HG03520 (cell line): ENCODE results near the gene HCFC1.

ENCODE experiments used
- ATAC-seq: cut with Tn5 transposase; IDR thresholded peaks from one replicate; pipeline ENCODE4 v1.9.1; 2021; ENCODE audit warnings: mild to moderate bottlenecking, moderate library complexity; ENCODE audit not compliant: unreplicated experiment

Gene HCFC1

DNA sequence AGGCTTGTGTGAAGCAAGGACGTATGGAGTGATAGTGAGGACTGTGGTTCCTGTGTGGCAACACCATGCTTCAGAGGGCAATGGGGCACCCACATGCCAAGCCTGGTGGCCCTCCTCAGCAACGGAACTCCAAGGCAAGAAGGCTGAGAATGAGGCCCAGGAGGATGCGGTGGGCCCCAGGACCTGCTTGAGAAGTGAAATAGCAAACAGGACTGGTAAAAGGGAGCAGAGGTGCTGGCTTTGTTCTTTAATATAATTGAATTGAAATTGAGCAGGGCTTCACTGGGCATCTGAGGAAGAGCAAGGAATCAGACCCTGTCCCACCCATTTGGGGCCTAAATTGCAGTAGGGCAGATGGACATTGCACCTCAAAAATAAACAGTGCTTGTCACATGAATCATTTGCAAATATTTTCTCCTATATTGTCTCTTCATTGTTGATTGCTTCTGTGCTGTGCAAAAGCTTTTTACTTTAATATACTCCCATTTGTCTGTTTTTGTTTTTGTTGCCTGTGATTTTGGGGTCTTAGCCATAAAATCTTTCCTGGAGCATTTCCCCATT lies 3.2 kb upstream of the HCFC1 start:
- ATAC-seq, result no peak

DNA sequence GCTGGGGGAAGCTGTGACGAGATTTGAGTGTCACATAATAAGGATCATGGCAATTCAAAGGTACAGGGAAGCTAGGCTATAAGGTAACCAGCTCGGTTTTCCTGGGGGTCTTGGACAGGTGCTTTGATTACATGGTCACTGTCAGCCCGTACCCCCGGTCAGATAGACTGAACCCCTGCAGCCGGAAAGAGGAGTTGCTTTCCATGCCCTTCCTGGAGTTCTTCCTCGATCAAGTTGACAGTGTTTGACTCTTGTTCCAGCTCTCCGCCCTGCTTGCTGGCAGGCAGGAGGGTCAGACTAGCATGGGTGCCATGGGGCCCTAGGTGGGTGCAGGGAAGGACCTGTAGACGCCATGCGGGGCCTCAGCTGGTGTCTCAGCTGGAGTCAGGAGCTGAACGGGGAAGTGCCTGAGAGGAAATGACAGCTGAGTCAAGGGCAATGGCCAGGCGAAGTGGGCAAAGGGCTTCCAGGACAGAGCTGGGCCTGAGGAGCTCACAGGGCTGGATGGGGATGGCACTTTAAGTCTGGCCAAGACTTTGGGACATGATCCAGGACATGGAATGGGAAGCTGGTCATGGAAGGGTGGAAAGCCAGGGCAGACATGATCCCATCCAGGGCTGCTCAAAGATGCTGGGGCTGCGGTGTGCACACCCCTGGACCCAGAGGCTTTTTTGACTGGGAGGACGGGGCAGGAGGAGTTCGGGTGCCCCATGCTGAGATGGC lies 2.5 kb upstream of the HCFC1 start:
- no peak for ATAC-seq

DNA sequence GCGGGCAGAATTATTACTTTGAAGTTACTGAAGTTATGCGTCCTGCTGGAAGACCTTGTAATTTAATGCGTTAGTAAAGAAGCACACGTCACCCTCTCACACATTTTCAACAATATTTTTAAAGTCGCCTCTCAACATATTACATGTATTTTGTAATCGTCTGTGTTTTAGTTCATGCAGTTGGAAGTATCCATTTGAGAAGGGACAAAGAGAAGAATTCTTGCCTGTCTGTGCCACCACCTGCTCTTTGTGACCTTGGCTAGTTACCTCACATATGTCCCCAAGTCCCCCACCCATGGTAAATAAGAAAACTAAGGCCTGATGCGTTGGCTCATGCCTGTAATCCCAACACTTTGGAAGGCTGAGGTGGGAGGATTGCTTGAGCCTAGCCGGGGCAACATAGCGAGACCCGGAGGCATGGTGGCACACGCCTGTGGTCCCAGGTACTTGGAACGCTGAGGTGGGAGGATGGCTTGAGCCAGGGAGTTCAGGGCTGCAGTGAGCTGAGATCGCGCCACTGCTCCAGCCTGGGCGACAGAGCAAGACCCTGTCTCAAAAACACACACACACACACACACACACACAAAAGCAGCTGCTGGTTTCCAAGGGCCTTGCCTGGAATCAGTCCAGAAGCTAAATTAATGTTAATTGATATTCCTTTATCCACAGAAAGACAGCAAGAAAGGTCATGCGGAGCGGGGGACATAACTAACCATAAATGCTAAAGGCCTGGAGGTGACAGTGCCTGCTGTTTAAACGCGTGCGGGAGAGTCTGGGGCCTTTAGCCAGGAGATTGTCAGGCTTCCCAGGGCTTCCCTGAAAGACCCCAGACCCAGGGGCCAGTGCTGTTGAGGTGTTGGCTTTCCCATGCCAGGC lies 1.7 kb upstream of the HCFC1 start:
- ATAC-seq, result no peak

DNA sequence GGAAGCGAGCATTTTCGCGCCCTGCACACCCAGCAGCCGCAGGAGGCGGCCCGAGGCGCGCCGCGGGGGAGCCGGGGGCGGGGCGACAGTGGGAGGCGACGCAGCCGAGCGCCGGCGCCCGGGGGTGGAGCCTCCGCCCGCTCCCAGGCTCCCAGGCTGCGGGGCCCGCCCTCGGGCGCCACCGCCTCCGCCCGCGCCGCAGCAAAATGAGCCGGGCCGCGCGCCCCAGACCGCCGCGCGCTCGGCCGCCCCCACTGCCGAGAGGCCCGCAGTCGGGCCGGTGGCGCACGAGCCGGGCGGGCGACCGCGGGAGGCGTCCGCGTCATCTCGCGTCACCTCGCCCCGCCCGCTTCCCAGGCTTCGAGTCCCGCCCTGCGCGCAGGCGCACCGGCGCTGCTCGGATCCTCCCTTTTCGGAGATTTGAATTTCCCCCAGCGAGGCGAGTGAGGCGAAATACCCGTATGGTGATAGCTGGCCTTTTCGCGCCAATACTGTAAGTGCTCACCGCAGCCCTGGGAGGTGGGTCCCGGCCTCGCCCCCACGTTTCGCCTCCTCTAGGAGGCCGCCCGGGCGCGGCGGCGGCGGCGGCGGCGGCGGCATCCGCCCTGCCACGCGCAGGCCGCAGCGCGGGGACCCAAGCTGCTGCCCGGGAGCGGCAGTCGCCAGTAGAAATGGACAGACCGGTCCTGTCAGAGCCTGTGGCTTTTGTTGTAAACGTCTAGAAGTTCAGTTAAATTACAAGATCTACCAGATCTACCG lies 929 bp upstream of the HCFC1 start, which contains the start of gene TMEM187:
Gene TMEM187 (plus strand): TSS at position 387 of the 759 bp plus-strand sequence. CDS start 9,309 bp downstream, outside the sequence.
- peak; percentile 54 for ATAC-seq

DNA sequence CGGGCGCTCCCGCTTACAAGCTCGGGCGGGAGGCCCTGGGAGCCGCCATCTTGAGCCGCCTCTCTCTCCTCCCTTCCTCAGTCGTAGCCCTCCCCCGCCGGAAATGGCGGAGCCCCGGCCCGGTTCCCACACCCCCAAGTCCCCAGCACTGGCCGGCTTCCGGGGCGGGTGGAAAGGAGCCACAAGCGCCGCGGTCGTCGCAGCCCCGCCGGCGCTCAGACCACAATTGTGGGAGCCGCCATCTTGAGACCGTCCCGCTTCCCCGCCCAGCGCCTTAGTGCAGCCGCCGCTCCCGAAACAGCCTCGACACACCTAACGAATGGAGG lies 531 bp downstream of the HCFC1 start:
- ATAC-seq, result peak; percentile 31

DNA sequence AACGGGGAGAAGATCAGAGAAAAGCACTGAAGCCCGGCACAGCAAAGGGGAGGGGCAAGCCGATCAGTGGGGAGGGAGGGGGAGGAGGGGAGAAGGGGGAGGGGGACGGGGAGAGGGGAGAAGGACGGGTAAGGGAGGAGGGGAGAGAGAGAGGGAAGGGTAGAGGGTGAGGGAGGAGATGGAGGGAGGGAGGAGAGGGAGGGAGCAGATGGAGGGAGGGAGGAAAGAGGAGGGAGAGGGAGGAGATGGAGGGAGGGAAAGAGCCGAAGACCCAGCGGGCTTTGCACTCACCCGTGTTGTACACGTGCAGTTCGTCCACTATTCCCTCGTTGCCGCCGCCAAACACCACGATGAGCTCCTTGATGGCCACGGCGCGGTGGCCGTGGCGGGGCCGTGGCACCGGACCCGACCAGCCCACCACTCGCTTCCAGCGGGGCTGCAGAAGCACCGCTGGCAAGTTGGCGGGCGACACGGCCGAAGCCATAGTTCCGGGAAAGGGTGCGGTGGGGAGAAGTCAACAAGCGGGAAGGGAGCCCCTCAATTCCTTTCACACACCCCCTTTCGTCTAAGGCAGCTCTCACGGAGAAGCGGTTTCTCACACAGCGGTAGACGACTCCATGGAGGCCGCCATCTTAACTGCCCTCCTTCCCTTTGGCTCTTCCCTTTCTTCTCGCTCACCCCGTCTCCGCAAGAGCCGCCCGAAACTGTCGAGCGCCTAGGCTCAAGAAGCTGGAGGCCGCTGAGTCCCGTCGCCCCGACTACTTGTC lies 1.1 kb downstream of the HCFC1 start:
- ATAC-seq, result peak; percentile 0

DNA sequence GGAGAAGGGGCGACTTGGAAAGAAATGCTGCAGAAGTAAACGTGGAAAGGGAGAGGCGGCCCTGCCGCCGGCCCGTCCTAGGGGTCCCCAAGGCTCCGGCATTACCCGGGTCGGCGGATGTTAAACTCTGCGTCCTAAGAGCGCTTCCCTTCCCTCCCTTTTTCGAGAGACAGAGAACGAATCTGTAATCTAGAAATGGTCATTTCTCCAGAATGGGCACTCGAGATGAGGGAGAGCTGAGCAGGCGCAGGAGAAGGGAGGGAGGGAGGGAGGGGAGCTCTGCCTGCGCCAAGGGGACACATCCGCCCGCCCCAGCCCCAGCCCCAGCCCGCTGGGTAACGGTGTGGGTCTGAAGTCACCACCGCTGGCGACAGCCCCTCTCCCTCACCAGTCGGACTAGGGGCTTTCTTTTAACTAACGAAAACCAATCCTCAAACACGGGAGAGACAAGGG lies 1.7 kb downstream of the HCFC1 start:
- ATAC-seq, result no peak

DNA sequence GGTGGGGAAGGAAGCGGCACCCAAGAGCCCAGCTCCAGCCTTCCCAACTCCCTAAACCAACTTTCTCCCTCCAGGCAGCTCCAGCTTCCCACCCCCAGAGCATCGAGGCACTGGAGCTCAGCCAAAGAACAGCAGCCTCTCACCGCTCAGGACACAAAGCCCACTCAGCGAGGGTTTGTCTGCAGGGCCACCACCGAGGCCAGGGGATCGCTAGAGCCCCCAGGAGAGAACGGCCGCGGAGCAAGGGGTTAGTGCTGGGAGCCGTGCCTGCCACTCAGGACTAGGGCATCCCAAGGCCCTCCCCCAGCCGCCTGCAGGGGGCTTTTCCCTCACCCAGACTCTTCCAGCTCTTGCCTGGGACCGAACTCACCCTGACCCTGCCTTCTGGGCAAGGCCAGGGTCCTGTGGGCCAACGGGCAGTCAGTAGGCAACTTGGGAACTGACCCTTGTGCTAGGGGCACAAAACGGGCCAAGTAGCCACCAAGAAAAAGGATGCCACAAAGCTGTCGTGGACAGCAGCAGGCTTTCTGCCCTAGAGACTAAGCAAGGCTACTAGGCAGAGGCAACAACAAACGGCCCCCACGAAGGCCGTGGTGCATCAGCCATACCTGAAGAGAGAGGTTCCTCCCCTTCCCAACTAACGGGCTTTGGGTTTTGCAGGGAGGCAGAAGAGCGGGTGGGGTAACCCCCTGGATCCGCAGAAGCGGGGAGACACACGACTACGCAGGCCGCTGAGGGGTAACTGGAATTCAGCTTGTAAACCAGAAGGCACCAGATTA lies 2.3 kb downstream of the HCFC1 start:
- ATAC-seq, result no peak

DNA sequence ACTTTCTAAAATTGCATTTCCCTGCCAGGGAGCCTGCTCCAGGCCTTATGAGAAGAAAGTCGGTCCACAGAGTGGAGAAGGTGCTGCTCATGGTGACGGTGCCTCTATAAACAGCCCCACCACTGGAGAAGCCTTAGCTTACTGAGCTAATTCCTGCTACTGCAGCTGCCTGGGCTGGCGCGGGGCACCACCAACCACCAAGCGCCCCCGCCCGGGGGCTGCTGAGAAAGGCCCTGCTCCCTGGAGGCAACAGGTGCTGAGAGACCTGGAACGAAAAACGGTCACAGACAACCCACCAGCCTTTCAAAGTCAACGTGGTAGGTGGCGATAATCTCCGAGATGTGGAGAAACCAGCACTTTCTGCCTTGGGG lies 2.9 kb downstream of the HCFC1 start:
- ATAC-seq, result no peak

DNA sequence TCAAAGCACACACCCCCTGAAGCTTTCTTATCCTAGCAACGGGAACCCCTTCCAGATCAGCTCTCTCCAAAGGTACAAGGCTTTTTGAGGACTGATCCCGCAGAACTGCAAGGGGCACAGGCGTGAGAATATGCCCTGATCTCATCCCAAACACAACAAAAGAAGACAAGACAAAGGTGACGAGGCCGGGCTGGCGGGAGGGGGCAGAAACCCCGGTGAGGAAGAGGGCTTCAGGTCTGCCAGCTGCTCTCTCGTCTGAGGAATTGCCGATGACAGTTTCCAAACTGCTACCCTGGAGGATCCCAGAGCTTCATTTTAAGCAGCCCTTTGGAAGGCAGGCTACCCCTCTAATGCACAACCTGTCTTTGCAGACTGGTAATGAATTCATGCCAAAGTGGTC lies 3.4 kb downstream of the HCFC1 start:
- ATAC-seq, result no peak

DNA sequence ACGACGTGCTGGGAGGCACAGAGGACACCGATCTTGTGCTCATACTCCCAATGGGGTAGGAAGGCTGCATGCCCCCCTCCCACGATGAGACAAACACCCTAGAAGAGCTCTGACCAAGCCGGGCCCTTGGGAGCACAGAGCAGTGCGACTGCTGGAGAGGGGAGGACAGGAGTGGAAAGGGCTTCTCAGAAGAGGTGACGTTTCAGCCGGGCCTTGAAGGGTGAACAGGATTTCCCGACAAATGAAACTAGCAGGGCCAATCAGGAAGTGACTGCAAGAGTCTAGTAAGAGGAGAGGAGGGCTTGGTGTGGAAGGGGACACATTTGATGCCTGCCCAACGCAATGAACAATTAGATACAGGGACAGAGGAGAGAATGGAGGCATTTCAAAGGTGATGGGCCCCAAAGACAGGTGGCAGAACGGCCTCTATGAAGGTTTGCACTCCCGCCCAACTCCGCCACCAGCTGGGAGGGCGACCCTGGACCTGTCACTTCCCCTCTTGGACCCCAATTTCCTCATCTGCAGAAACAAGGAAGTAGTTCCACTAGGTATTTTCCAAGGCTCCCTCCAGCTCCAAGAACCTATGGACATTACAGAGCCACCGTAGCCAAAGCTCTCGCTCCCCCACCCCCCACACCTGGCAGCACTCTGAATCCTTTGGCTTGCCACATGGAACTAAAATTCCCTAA lies 3.9 kb downstream of the HCFC1 start:
- no peak for ATAC-seq

DNA sequence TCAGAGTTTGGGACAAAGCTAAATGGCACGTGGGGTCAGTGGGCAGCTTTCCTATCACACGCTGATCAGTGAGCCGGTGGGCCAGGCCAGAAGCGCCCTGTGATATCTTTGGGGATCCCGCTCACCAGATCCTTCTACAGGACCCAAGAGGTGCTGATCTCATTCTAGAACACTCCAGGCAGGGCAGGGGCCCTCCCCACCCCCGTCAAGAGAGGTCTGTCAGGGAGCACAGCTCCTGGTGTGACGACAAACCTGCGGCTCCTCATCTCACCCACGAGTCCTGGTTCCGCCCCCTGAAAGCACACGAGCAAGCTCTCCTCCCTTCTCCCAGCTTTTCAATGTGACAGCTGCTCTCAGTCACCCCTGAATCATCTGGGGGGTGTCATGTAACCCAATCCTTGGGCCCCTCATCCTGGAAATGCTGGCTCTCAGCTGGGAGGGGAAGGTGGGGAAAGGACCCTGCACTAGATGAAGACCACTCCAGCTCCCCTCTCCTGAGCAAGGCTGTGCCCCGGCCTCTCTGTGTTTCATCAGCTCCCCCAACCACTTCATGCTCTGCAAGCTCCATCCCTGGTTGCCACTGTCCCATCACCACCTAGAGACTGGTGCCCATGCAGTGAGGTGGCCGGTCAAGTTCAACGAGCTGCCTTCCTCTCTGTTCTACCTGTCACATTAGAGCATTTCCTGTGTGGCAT lies 4.6 kb downstream of the HCFC1 start:
- no peak for ATAC-seq

DNA sequence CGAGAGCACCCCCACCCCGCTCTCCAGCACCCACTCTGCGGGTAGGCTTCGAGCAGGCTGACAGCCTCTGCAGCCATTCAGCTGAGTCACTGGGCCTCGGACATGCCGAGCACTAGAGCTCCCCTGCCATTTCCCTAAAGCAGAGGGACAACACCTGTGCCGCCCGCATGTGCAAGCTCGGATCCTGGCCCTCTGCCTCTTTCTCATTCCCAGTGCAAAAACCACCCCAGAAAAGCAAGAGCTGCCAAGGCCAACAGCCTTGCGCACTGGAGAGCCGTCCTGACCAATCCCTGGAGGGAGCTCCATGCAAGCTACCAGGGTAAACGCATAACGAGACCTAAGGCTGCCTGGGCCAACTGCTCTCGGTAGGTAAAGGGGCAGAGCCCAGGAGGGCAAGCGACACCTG lies 5.3 kb downstream of the HCFC1 start:
- no peak for ATAC-seq

DNA sequence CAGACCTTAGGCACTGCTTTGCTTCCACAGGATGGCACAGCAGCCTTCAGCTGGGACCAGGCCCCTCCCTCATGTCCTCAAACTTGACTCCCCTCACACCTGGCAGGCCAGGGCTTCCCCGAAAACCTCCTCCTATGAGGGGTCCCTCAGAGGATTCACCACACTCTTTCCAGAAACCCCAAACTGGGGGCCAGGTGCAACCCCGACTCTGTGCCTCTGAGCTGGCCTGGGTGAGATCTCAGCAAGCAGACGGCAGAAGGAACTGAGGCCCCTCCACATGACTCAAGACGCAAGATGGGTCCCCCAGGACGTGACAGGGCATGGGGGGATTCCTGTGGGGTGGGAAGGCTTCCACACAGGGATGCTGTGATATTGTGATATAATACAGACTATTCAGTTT lies 6.2 kb downstream of the HCFC1 start:
- no peak for ATAC-seq

DNA sequence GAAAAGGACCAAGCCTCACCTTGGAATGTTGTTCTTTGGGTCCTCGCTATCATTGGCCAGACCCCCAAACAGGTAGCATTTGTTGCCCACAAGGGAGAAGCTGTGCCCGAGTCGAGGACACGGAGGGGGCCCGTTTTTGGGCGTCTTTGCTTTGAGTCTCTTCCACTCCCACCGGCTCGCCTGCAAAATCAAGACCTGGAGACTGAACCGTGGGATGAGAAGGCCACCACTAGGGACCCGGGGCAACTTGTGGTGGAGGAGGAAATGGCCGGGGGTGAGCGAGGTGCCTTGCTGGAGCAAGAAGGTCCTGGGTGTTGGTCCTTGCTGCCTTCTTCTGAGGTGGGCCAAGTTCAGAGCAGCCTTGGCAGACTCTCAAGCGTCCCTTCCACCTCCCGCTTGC lies 7.5 kb downstream of the HCFC1 start:
- ATAC-seq, result no peak

DNA sequence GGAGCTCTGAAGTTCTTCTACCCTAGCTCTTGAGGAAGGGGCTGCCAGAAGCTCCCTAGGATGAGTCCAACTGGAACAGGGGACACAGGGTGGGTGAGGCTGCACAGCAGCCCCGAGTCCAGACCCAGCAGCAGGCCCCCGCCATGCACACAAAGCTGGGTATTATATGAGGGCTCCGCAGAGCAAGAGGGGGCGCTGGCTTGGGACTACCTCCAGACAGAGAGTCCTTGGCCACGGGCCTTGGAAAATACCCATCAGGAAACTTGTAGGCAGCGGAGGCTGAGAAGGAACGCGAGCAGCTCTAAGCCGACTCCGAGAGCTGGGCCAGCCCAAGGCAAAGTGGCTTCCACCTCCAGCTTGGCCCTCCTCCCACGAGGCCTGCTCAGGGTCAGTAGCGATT lies 8.1 kb downstream of the HCFC1 start:
- ATAC-seq, result no peak

DNA sequence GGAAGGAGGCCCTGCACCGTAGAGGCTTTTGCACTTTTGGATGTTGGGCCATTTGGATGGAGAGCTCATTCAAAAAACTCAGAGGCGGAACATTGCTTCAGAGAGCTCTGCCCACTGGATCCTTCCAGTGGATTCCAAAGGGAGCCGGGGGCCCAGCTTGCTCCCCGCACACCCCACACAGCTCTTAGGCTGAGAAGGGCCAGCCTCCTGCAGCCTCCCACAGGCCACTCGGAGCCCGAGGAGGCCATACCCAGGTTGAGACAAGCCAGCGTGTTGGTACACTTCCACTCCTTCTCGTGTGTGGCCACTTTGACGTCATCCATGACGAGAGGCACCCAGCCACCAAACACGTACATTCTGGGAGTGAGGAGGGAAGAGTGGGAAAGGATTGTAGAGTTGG lies 10.3 kb downstream of the HCFC1 start:
- ATAC-seq, result no peak

DNA sequence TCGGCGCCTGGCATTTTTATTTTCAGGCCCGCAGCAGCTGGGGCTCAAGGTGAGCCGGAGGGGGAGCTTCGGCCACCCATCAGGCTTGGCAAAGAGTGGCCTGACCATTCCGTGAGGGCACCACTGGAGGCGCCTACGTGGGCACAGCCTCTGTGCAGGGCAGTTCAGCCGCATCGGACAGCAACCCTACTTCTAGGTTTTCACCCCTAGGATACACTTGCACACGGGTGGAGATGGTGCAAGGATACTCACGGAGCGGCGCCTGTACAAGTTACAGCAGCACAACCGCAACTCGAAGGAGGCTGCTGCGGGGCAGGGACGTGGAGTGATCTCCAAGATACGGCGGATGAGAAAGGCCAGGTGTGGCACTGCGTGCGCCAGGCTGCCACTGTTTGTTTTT lies 10.8 kb downstream of the HCFC1 start:
- ATAC-seq, result no peak

DNA sequence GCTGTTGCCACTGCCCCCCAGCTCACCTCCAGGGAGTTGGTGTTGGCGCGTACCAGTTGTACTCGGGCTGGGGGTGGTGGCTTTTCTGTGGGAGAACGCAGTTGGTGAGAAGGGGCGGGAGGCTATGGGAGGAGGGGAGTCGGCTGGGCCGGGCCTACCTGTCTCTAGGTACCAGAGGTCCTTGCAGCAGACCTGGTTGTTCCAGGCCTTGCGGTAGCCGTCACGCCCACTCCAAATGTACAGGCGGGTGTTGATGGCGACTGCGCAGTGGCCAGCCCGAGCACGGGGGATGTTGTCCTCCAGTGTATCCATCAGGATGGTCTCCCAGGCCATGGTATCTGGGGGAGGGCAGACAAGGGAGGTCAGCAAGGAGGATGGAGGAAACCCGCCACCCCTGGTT lies 11.5 kb downstream of the HCFC1 start:
- no peak for ATAC-seq
